Measurements from ENCODE around the gene LIME1. TPM values are rescaled to one million over a fixed set of nuclear protein-coding genes. Genes with fewer than 3 reads are reported as not detected.
A peak's percentile ranks its signal among the peaks of the same experiment; 100 is the strongest.
"Not testable (repeated sequence)": the region's sequence is repeated elsewhere in the genome, so short reads cannot be mapped to it uniquely, and the experiment has no call there.

The LIME1 gene
- total and polyA plus RNA-seq, 2 of the 8 experiments (the other 6 are each of a cell fraction or from before 2014, with no cell fraction given) = 4.5 to 5.9 TPM

GRCh38 chr20:63776875-63777274 is 40.4 kb downstream of the LIME1 start:
- ChIA-PET CTCF (ENCODE audit: partially characterized antibody) (interaction anchor here (0.8 to 10.7 kb wide), 8 partner anchors 11 to 123 kb away, joined by 3 to 191 read pairs (median 8); partner anchors contain the start of gene SLC2A4RG), POLR2A (ENCODE audit: partially characterized antibody) (interaction anchor here (1.3 kb wide), 1 partner anchor 10 kb away, joined by 3 read pairs; no protein-coding TSS in a partner anchor)
- not testable (repeated sequence) for H4K91ac ChIP-seq (replicated peaks; ENCODE audit: insufficient read length, low read length); H3K23ac ChIP-seq (ENCODE audit: insufficient read length); DNase-seq (ENCODE audit: low read depth in 1 of 2, low spot score in 2 of 2); H2BK20ac ChIP-seq (ENCODE audit: low read length); H4K5ac ChIP-seq (ENCODE audit: insufficient read length, low read depth, low read length); H3K27ac ChIP-seq (ENCODE audit: low read depth, low read length); H3K4me1 ChIP-seq (replicated peaks in 1 of 4; ENCODE audit: control insufficient read depth in 3 of 4, insufficient read depth in 4 of 4, low read length in 3 of 4); H2BK120ac ChIP-seq (replicated peaks; ENCODE audit: low read depth, low read length); H2BK12ac ChIP-seq (ENCODE audit: low read depth, low read length); H3K18ac ChIP-seq (ENCODE audit: extremely low read depth, low read length); H3K4me3 ChIP-seq (ENCODE audit: extremely low read depth in 1 of 4, insufficient read depth in 2 of 4, low read depth in 3 of 4, low read length in 4 of 4); H3K23me2 ChIP-seq (ENCODE audit: low read depth, low read length); H3K4ac ChIP-seq (replicated peaks; ENCODE audit: insufficient read length, low read depth, low read length); H2BK5ac ChIP-seq (ENCODE audit: low read depth, low read length); H3K9ac ChIP-seq (replicated peaks in 1 of 4; ENCODE audit: extremely low read depth in 1 of 4, low read depth in 3 of 4, low read length in 3 of 4); H3K4me2 ChIP-seq (ENCODE audit: insufficient read depth in 1 of 2, low read depth in 2 of 2, low read length in 2 of 2); H3K36me3 ChIP-seq (ENCODE audit: control insufficient read depth in 2 of 4, insufficient read depth in 4 of 4, low read length in 3 of 4); H3K27me3 ChIP-seq (replicated peaks in 1 of 4; ENCODE audit: control insufficient read depth in 3 of 4, extremely low read depth in 1 of 4, insufficient read depth in 3 of 4, low read length in 3 of 4); H2AK5ac ChIP-seq (ENCODE audit: low read depth, low read length); H2AFZ ChIP-seq (ENCODE audit: low read length); FAIRE-seq; H3K9me3 ChIP-seq (ENCODE audit: insufficient read depth in 2 of 2, low read depth in 1 of 2, low read length in 1 of 2); H3K56ac ChIP-seq (replicated peaks; ENCODE audit: insufficient read length, low read depth, low read length); H4K8ac ChIP-seq (ENCODE audit: extremely low read depth, insufficient read depth, low read length); H2BK15ac ChIP-seq (ENCODE audit: low read length); H3K14ac ChIP-seq (ENCODE audit: insufficient read length)
- Histone ChIP-seq H4K20me1 (replicated peaks in 1 of 2; ENCODE audit: control insufficient read depth in 1 of 2, insufficient read depth in 2 of 2, low read length in 2 of 2) (peaks cover 3 to 14% of the 10 kb centered on the region in 2 experiments), H3K79me1 (ENCODE audit: low read depth, low read length) (peaks cover 14% of the 10 kb centered on the region), H3K79me2 (ENCODE audit: control insufficient read depth in 1 of 2, insufficient read depth in 2 of 2, low read length in 2 of 2) (peaks cover 4 to 11% of the 10 kb centered on the region in 2 experiments; a peak in 2 of 4 replicates)
- peak; percentile 77; the same call in 1 of the 2 replicates for TF ChIP-seq EGR1 (IDR thresholded peaks at IDR 0.05; ENCODE audit: borderline replicate concordance, low read depth, low read length)
- WGBS, 2 experiments (ENCODE audit: extremely low coverage in 1 of 2, insufficient coverage in 1 of 2, insufficient read length in 1 of 2, insufficient replicate concordance in 2 of 2, low coverage in 1 of 2, low lambda C conversion rate in 2 of 2, missing lambda C conversion rate in 1 of 2) = 96% methylated on average over 22 of the region's 23 CpGs; no CpG with 5 or more reads in 1 of the 2 experiments
